Caco-2 (cell line): Measurements from ENCODE around the gene SPARCL1. TPM values are rescaled to one million over a fixed set of nuclear protein-coding genes. Genes with fewer than 3 reads are reported as not detected.
"Not testable (repeated sequence)": the region's sequence is repeated elsewhere in the genome, so short reads cannot be mapped to it uniquely, and the experiment has no call there.

Source experiments
- BruUV-seq: library from RNA; stranded (reverse); fragments of 400-500 nt; replicated peaks from 2 replicates; lab custom pipeline; 2021; lab: Mats Ljungman, UMichigan
- CTCF ChIA-PET: fragments of 300-600 bp; sonication (Branson Sonifier 250); formaldehyde crosslinking; loops from one replicate; lab custom pipeline; 2022; ENCODE audit warnings: antibody characterized with exemption; lab: Charles Lee
- POLR2A ChIA-PET: fragments of 300-600 bp; sonication (Branson Sonifier 250); formaldehyde crosslinking; loops from one replicate; lab custom pipeline; 2022; ENCODE audit warnings: antibody characterized with exemption; lab: Charles Lee
- DNase-seq, 2 experiments: peaks; one replicate each; pipeline versions ENCODE4 v3.0.0 to v3.0.0-alpha.2; 2020 to 2022
- H3K27me3 ChIP-seq: replicated peaks from 2 replicates; pipeline ENCODE4 v1.6.0; 2011; ENCODE audit warnings: low read length; ENCODE audit not compliant: control insufficient read depth, insufficient read depth
- H3K36me3 ChIP-seq: 2 replicates; pipeline ENCODE4 v1.5.1; 2011; ENCODE audit warnings: low read length; ENCODE audit not compliant: control insufficient read depth, insufficient read depth
- H3K4me1 ChIP-seq: fragments of 250-450 bp; sonication (Bioruptor Pico); 2 replicates; pipeline ENCODE4 v1.5.1; 2020; ENCODE audit warnings: mild to moderate bottlenecking
- H3K4me3 ChIP-seq: 2 replicates; pipeline ENCODE4 v1.5.1; 2011; ENCODE audit warnings: low read depth, mild to moderate bottlenecking, control low read depth, low read length
- H3K9me3 ChIP-seq: fragments of 250-450 bp; sonication (Bioruptor Pico); 2 replicates; pipeline ENCODE4 v1.5.1; 2020; ENCODE audit warnings: mild to moderate bottlenecking, moderate library complexity
- H3K27ac Mint-ChIP-seq: one replicate; pipeline ENCODE4 v1.8.0; 2022; ENCODE audit warnings: mixed read lengths; ENCODE audit not compliant: unreplicated experiment
- H3K27me3 Mint-ChIP-seq: one replicate; pipeline ENCODE4 v1.8.0; 2022; ENCODE audit warnings: mixed read lengths; ENCODE audit not compliant: insufficient read depth, unreplicated experiment
- H3K36me3 Mint-ChIP-seq: one replicate; pipeline ENCODE4 v1.8.0; 2022; ENCODE audit warnings: mild to moderate bottlenecking, mixed read lengths; ENCODE audit not compliant: insufficient read depth, unreplicated experiment
- H3K4me1 Mint-ChIP-seq: one replicate; pipeline ENCODE4 v1.8.0; 2022; ENCODE audit warnings: low read depth, mixed read lengths; ENCODE audit not compliant: unreplicated experiment
- H3K4me3 Mint-ChIP-seq: one replicate; pipeline ENCODE4 v1.8.0; 2022; ENCODE audit warnings: mild to moderate bottlenecking, moderate library complexity, mixed read lengths; ENCODE audit not compliant: unreplicated experiment
- H3K9me3 Mint-ChIP-seq: one replicate; pipeline ENCODE4 v1.8.0; 2022; ENCODE audit warnings: mixed read lengths; ENCODE audit not compliant: unreplicated experiment
- CTCF ChIP-seq, 2 experiments: fragments of 200-600 bp in 1 of 2; IDR thresholded peaks; 1 replicate in 1 of 2; 2 replicates in 1 of 2; pipeline versions ENCODE4 v1.5.1 to v1.8.0; 2011 to 2022; ENCODE audit warnings: antibody characterized with exemption in 1 of 2, control low read depth in 1 of 2, inconsistent platforms in 1 of 2, low read depth in 1 of 2, low read length in 1 of 2, mild to moderate bottlenecking in 1 of 2, moderate library complexity in 1 of 2; ENCODE audit not compliant: insufficient read depth in 1 of 2, severe bottlenecking in 1 of 2, unreplicated experiment in 1 of 2
- intact Hi-C: fragments of 100-400 bp; cut with micrococcal nuclease; formaldehyde crosslinking; loops from one replicate; pipeline ENCODE4 v1.10.0; 2022; ENCODE audit not compliant: unreplicated experiment
- total RNA-seq: library from RNA; stranded (reverse); gene quantifications from 2 replicates; pipeline ENCODE4 v1.2.3, GENCODE V29; 2022

SPARCL1 gene
- total RNA-seq, 1 experiment from 2014 or later, result 0.18 TPM

- H3K27ac Mint-ChIP-seq, result no peak overlapping the region
- ChIA-PET CTCF (no interaction called here), POLR2A (no interaction called here)
- BruUV-seq, result no TSS peak
- Histone ChIP-seq H3K36me3 (no peaks in the 10 kb centered on the region), H3K27me3 (no peaks in the 10 kb centered on the region), H3K4me3 (no peak overlapping the region), H3K4me1 (no peaks in the 10 kb centered on the region), H3K9me3 (no peaks in the 10 kb centered on the region)
- H3K36me3 Mint-ChIP-seq, result no peaks in the 10 kb centered on the region
- no peaks in the 10 kb centered on the region for H3K4me1 Mint-ChIP-seq
- no peaks in the 10 kb centered on the region for H3K9me3 Mint-ChIP-seq
- intact Hi-C loops, result no loop called here
- TF ChIP-seq CTCF (IDR thresholded peaks at IDR 0.05; ENCODE audit: insufficient read depth in 1 of 2, low read depth in 1 of 2, low read length in 1 of 2, severe bottlenecking in 1 of 2, unreplicated experiment in 1 of 2), result no peak
- H3K4me3 Mint-ChIP-seq, result no peak overlapping the region
- no peaks in the 10 kb centered on the region for H3K27me3 Mint-ChIP-seq
- DNase-seq, result no peak
These were observed 38.4 kb downstream of the SPARCL1 start for GRCh38 chr4:87490664-87491369.

GRCh38 chr4:87489678-87490077, 39.5 kb downstream of the SPARCL1 start:
- TF ChIP-seq CTCF (IDR thresholded peaks at IDR 0.05; ENCODE audit: insufficient read depth in 1 of 2, low read depth in 1 of 2, low read length in 1 of 2, severe bottlenecking in 1 of 2, unreplicated experiment in 1 of 2), result no peak
- intact Hi-C loops, result no loop called here
- H3K27me3 Mint-ChIP-seq, result no peaks in the 10 kb centered on the region
- POLR2A ChIA-PET, result no interaction called here
- Histone ChIP-seq H3K27me3 (no peaks in the 10 kb centered on the region), H3K9me3 (no peaks in the 10 kb centered on the region), H3K36me3 (no peaks in the 10 kb centered on the region), H3K4me3 (no peak overlapping the region), H3K4me1 (no peaks in the 10 kb centered on the region)
- no TSS peak for BruUV-seq
- H3K4me3 Mint-ChIP-seq, result no peak overlapping the region
- H3K9me3 Mint-ChIP-seq, result no peaks in the 10 kb centered on the region
- no peak overlapping the region for H3K27ac Mint-ChIP-seq
- no peaks in the 10 kb centered on the region for H3K4me1 Mint-ChIP-seq
- no peak for DNase-seq
- CTCF ChIA-PET, result no interaction called here
- no peaks in the 10 kb centered on the region for H3K36me3 Mint-ChIP-seq

- H3K4me1 ChIP-seq, H3K9me3 ChIP-seq, H3K4me3 Mint-ChIP-seq, H3K27me3 Mint-ChIP-seq, H3K9me3 Mint-ChIP-seq, H3K36me3 Mint-ChIP-seq, H3K4me3 ChIP-seq, H3K27ac Mint-ChIP-seq, H3K36me3 ChIP-seq, BruUV-seq, CTCF ChIA-PET, H3K27me3 ChIP-seq, DNase-seq, H3K4me1 Mint-ChIP-seq, POLR2A ChIA-PET, intact Hi-C loops: not testable (repeated sequence)
These were observed 40.5 kb downstream of the SPARCL1 start for GRCh38 chr4:87488666-87489065.

DNA sequence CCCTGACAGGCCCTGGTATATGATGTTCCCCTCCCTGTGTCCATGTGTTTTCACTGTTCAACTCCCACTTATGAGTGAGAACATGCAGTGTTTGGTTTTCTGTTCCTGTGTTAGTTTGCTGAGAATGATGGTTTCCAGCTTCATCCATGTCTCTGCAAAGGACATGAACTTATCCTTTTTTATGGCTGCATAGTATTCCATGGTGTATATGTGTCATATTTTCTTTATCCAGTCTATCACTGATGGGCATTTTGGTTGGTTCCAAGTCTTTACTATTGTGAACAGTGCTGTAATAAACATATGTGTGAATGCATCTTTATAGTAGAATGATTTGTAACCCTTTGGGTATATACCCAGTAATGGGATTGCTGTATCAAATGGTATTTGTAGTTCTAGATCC, 45.9 kb downstream of the SPARCL1 start:
- intact Hi-C loops, H3K36me3 ChIP-seq, H3K4me1 Mint-ChIP-seq, BruUV-seq, H3K4me3 Mint-ChIP-seq, DNase-seq, H3K27me3 Mint-ChIP-seq, H3K27me3 ChIP-seq, H3K9me3 Mint-ChIP-seq, POLR2A ChIA-PET, H3K36me3 Mint-ChIP-seq, H3K4me1 ChIP-seq, H3K9me3 ChIP-seq, H3K27ac Mint-ChIP-seq, H3K4me3 ChIP-seq: not testable (repeated sequence)
- CTCF ChIA-PET, result interaction anchor here (0.6 kb wide), 1 partner anchor 85 kb away, joined by 3 read pairs; no protein-coding TSS in a partner anchor
